CD4-positive, alpha-beta T cell treated with Interleukin-17A for 1 hour (primary cell): Measurements from ENCODE around the gene AK3.
"Not testable (repeated sequence)": the region's sequence is repeated elsewhere in the genome, so short reads cannot be mapped to it uniquely, and the experiment has no call there.

Experiments used
- DNase-seq: peaks from one replicate; pipeline ENCODE4 v3.0.0-alpha.2; 2020

AK3 gene

GRCh38 chr9:4662989-4663792 lies 77.8 kb downstream of the AK3 start:
- peak; percentile 42 for DNase-seq

GRCh38 chr9:4662108-4662988 lies 78.7 kb downstream of the AK3 start, which contains the start of gene PLPP6:
Gene PLPP6 (plus strand): TSS chr9:4662294. CDS start chr9:4662376, 82 bp downstream.
- peak; percentile 80 for DNase-seq

GRCh38 chr9:4661611-4662010 lies 79.4 kb downstream of the AK3 start:
- DNase-seq = peak; percentile 32

GRCh38 chr9:4661165-4661564 lies 79.8 kb downstream of the AK3 start:
- DNase-seq = no peak

- DNase-seq = not testable (repeated sequence)
These were observed 80.3 kb downstream of the AK3 start for GRCh38 chr9:4660665-4661064.
